Heart left ventricle (tissue), 16 donors: Measurements from ENCODE around the gene CREM. TPM values are rescaled to one million over a fixed set of nuclear protein-coding genes. Genes with fewer than 3 reads are reported as not detected.

Source experiments
- ATAC-seq, 4 donors: fragments of 200-7000 bp; cut with Tn5 transposase; one replicate each; pipeline ENCODE4 v1.9.1; 2020 to 2022; ENCODE audit warnings: moderate library complexity in 4 of 4, mild to moderate bottlenecking in 3 of 4, moderate number of reproducible peaks in 1 of 4
- DNase-seq, 5 donors: peaks; one replicate each; pipeline ENCODE4 v3.0.0-alpha.2; 2020
- H3K27ac ChIP-seq, 12 donors: fragments of 200-600 bp; sonication (generic) in 4 of 12; one replicate each; pipeline versions ENCODE4 v1.5.0 to v1.8.0; 2016 to 2022; ENCODE audit warnings: mild to moderate bottlenecking in 2 of 12
- H3K27me3 ChIP-seq, 9 donors: fragments of 200-600 bp; sonication (generic) in 2 of 9; one replicate each; pipeline versions ENCODE4 v1.5.1 to v1.8.0; 2016 to 2022; ENCODE audit warnings: mild to moderate bottlenecking in 3 of 9
- H3K36me3 ChIP-seq, 9 donors: fragments of 200-600 bp; sonication (generic) in 2 of 9; one replicate each; pipeline versions ENCODE4 v1.5.0 to v1.8.0; 2018 to 2022; ENCODE audit warnings: mild to moderate bottlenecking in 2 of 9
- H3K4me1 ChIP-seq, 12 donors: fragments of 200-600 bp; sonication (generic) in 4 of 12; one replicate each; pipeline versions ENCODE4 v1.5.0 to v1.8.0; 2016 to 2022; ENCODE audit warnings: mild to moderate bottlenecking in 3 of 12
- H3K4me3 ChIP-seq, 12 donors: fragments of 200-600 bp; sonication (generic) in 4 of 12; one replicate each; pipeline versions ENCODE4 v1.5.0 to v1.8.0; 2017 to 2022; ENCODE audit warnings: mild to moderate bottlenecking in 9 of 12, moderate library complexity in 4 of 12
- H3K9me3 ChIP-seq, 12 donors: fragments of 200-600 bp; sonication (generic) in 4 of 12; one replicate each; pipeline versions ENCODE4 v1.5.0 to v1.8.0; 2016 to 2022; ENCODE audit warnings: mild to moderate bottlenecking in 1 of 12
- CTCF ChIP-seq, 12 donors: fragments of 200-600 bp; sonication (generic) in 4 of 12; IDR thresholded peaks; one replicate each; pipeline versions ENCODE4 v1.5.0 to v1.8.0; 2018 to 2022; ENCODE audit warnings: antibody characterized with exemption in 12 of 12, mild to moderate bottlenecking in 5 of 12
- POLR2A ChIP-seq, 2 donors: fragments of 450-650 bp; IDR thresholded peaks; one replicate each; pipeline ENCODE4 v1.6.1; 2017; ENCODE audit warnings: antibody characterized with exemption in 2 of 2, mild to moderate bottlenecking in 2 of 2, moderate library complexity in 2 of 2
- WGBS, 4 donors: extraction: QIAGEN DNeasy Blood & Tissue Kit in 2 of 4; methylation state at CpG; one replicate each; pipeline versions ENCODE4 v1.1.5 to v1.1.7; 2013 to 2018; 5-methylcytosine and 5-hydroxymethylcytosine counted together
- intact Hi-C, 10 donors: fragments of 100-400 bp; cut with DNase I; formaldehyde crosslinking; loops; one replicate each; pipeline versions ENCODE4 v1.11.1 to v1.14.2; 2022
- polyA plus RNA-seq, 2 donors: library from polyadenylated mRNA; stranded (reverse); fragments of 200-250 nt; gene quantifications; one replicate each; pipeline ENCODE4 v1.2.3, GENCODE V29; 2013
- total RNA-seq, 9 donors: library from RNA; depleted of rRNA in 2 of 9; stranded (reverse); fragments of >200 nt in 2 of 9; fragmentation: NEBNext Ultra II Directional in 3 of 9; extraction: Animal tissue kit (Norgen Biotek cat#: 25700) in 3 of 9; gene quantifications; one replicate each; pipeline versions ENCODE4 v1.1.0 to v1.2.4, GENCODE V29; 2016 to 2023
- donor health status: ischemic (EF 13 %, LVEDD 7.1; RV severe dilation, severe dysfunction).
- donor health status: healthy with polysubstance abuse.
- donor health status: DM: no; HTN: yes; CAD: no.
- donor health status: DM: no; HTN: no; CAD: no.
- donor health status: ischemic (EF 25% LVEDD 6.9; RV normal size, moderate dysfunction).
- donor health status: ischemic (EF 25% LVEDD 5.7; RV mildly dilated, moderate dysfunction).
- donor health status: healthy.
- donor health status: DM: yes; HTN: yes; CAD: no.
- donor health status: ischemic (EF 35%, LVEDD 5.7; RV mildly dilated, moderate dysfunction).
- donor health status: nonischemic (EF 11% LVEDD 7.7; RV severe dilation, severe dysfunction).
- donor health status: DM: yes; HTN: yes; CAD: no.
- donor health status: PGD.
- donor health status: ischemic (EF 29% LVEDD 5.4; RV normal size, mild dysfunction).
- donor health status: nonischemic (EF 23%, LVEDD 6.1; RV moderate dilation, normal function).

The CREM gene
- total and polyA plus RNA-seq, 11 donors, result 38.4 to 89.7 (median 54.7) TPM

- ATAC-seq (no peak), DNase-seq (no peak)
- Histone ChIP-seq H3K4me3 (no peak overlapping the region), H3K4me1 (no peaks in the 10 kb centered on the region), H3K27me3 (no peaks in the 10 kb centered on the region), H3K36me3 (no peaks in the 10 kb centered on the region), H3K27ac (no peak overlapping the region), H3K9me3 (no peaks in the 10 kb centered on the region)
- intact Hi-C loops, result loop anchor here in 3 of 10 donors (5.0 to 10.0 kb wide), 2 partner anchors 361 to 1538 kb away; no protein-coding TSS in a partner anchor
- peak in 10 of 12 donors; percentile 19 to 50 (median 38) for TF ChIP-seq CTCF (IDR thresholded peaks at IDR 0.05)
- TF ChIP-seq POLR2A (IDR thresholded peaks at IDR 0.05), result no peak
- 46 to 60% (median 52%) methylated on average over 3 of the region's 3 CpGs for WGBS, 4 donors
These were observed 110.1 kb downstream of the CREM start for GRCh38 chr10:35236739-35237138.

GRCh38 chr10:35237766-35238512 is 111.3 kb downstream of the CREM start:
- TF ChIP-seq CTCF (IDR thresholded peaks at IDR 0.05) (no peak), POLR2A (IDR thresholded peaks at IDR 0.05) (no peak)
- DNase-seq (no peak), ATAC-seq (no peak)
- Histone ChIP-seq H3K4me3 (no peak overlapping the region), H3K36me3 (no peaks in the 10 kb centered on the region), H3K9me3 (no peaks in the 10 kb centered on the region), H3K4me1 (no peaks in the 10 kb centered on the region), H3K27me3 (no peaks in the 10 kb centered on the region), H3K27ac (no peak overlapping the region)
- intact Hi-C loops, result loop anchor here in 3 of 10 donors (5.0 to 10.0 kb wide), 2 partner anchors 359 to 1537 kb away; no protein-coding TSS in a partner anchor
- WGBS, 4 donors, result 92 to 95% (median 93%) methylated on average over 15 of the region's 15 CpGs

- ATAC-seq (no peak), DNase-seq (no peak)
- H3K4me1 ChIP-seq, result no peaks in the 10 kb centered on the region
- no peaks in the 10 kb centered on the region for H3K27me3 ChIP-seq
- no peak overlapping the region for H3K4me3 ChIP-seq
- 82 to 89% (median 87%) methylated on average over 2 of the region's 2 CpGs for WGBS, 4 donors
- intact Hi-C loops, result loop anchor here in 7 of 10 donors (5.0 to 10.0 kb wide), 5 partner anchors 318 to 360 kb away; partner anchors contain the start of gene GJD4 (in 1 of the 7)
- TF ChIP-seq CTCF (IDR thresholded peaks at IDR 0.05) (no peak), POLR2A (IDR thresholded peaks at IDR 0.05) (no peak)
- H3K9me3 ChIP-seq, result no peaks in the 10 kb centered on the region
- H3K36me3 ChIP-seq, result no peaks in the 10 kb centered on the region
- H3K27ac ChIP-seq, result no peak overlapping the region
These were observed 117.9 kb downstream of the CREM start for GRCh38 chr10:35244549-35244948.

- H3K27ac ChIP-seq, result no peak overlapping the region
- no peaks in the 10 kb centered on the region for H3K36me3 ChIP-seq
- no peak overlapping the region for H3K4me3 ChIP-seq
- WGBS, 4 donors, result 90 to 94% (median 91%) methylated on average over 8 of the region's 8 CpGs
- H3K27me3 ChIP-seq, result no peaks in the 10 kb centered on the region
- intact Hi-C loops, result loop anchor here in 6 of 10 donors (10.0 kb wide), 3 partner anchors 318 to 358 kb away; partner anchors contain the start of gene GJD4 (in 1 of the 6)
- ATAC-seq, result no peak
- no peak for DNase-seq
- H3K9me3 ChIP-seq, result no peaks in the 10 kb centered on the region
- no peaks in the 10 kb centered on the region for H3K4me1 ChIP-seq
- TF ChIP-seq POLR2A (IDR thresholded peaks at IDR 0.05) (no peak), CTCF (IDR thresholded peaks at IDR 0.05) (no peak)
These were observed 120.2 kb downstream of the CREM start for GRCh38 chr10:35246770-35247343.
